Small intestine (tissue), 7 donors: ENCODE results near the gene CHST9. TPM values are rescaled to one million over a fixed set of nuclear protein-coding genes. Genes with fewer than 3 reads are reported as not detected.
"Not testable (repeated sequence)": the region's sequence is repeated elsewhere in the genome, so short reads cannot be mapped to it uniquely, and the experiment has no call there.

ENCODE experiments used
- DNase-seq, 2 donors: peaks; one replicate each; pipeline versions ENCODE4 v3.0.0 to v3.0.0-alpha.2; 2013
- FAIRE-seq: peaks from 2 replicates; lab custom pipeline; 2012; peaks lifted over from hg19 to GRCh38; lab: Jason Lieb, UNC
- H3K27ac ChIP-seq, 3 donors: one replicate each; pipeline ENCODE4 v1.5.1; 2013; ENCODE audit warnings: low read length in 2 of 3, mild to moderate bottlenecking in 2 of 3, control low read depth in 1 of 3, inconsistent platforms in 1 of 3, low read depth in 1 of 3, moderate library complexity in 1 of 3
- H3K27me3 ChIP-seq, 3 donors: one replicate each; pipeline ENCODE4 v1.6.1; 2013; ENCODE audit warnings: low read length in 3 of 3, inconsistent platforms in 1 of 3; ENCODE audit not compliant: control insufficient read depth in 3 of 3, insufficient read depth in 3 of 3
- H3K36me3 ChIP-seq, 3 donors: one replicate each; pipeline ENCODE4 v1.6.1; 2013; ENCODE audit warnings: low read length in 3 of 3, inconsistent platforms in 1 of 3, low read depth in 1 of 3, mild to moderate bottlenecking in 1 of 3, moderate library complexity in 1 of 3; ENCODE audit not compliant: control insufficient read depth in 3 of 3, insufficient read depth in 2 of 3
- H3K4me1 ChIP-seq, 3 donors: one replicate each; pipeline ENCODE4 v1.6.1; 2013; ENCODE audit warnings: low read length in 2 of 3, inconsistent platforms in 1 of 3, low read depth in 1 of 3, mild to moderate bottlenecking in 1 of 3, moderate library complexity in 1 of 3; ENCODE audit not compliant: control insufficient read depth in 3 of 3, insufficient read depth in 2 of 3
- H3K4me3 ChIP-seq, 3 donors: one replicate each; pipeline ENCODE4 v1.5.1; 2013; ENCODE audit warnings: low read length in 3 of 3, control low read depth in 1 of 3, inconsistent platforms in 1 of 3, low read depth in 1 of 3, mild to moderate bottlenecking in 1 of 3, moderate library complexity in 1 of 3
- H3K9me3 ChIP-seq, 2 donors: one replicate each; pipeline ENCODE4 v1.6.1; 2013; ENCODE audit warnings: low read depth in 1 of 2, low read length in 1 of 2; ENCODE audit not compliant: control insufficient read depth in 2 of 2, insufficient read depth in 1 of 2
- WGBS, 3 donors: extraction: QIAGEN DNeasy Blood & Tissue Kit; methylation state at CpG; one replicate each; pipeline ENCODE4 v1.1.7; 2013; 5-methylcytosine and 5-hydroxymethylcytosine counted together
- polyA plus RNA-seq, 4 donors: library from polyadenylated mRNA; stranded (reverse) in 3 of 4; unstranded in 1 of 4; fragments of 200-250 nt in 3 of 4; fragments of 120-200 nt in 1 of 4; gene quantifications; one replicate each; pipeline versions ENCODE4 v1.2.1 to v1.2.3, GENCODE V29; 2013
- donor health status: healthy with polysubstance abuse.
- donor health status: control.
- donor health status: control.
- donor health status: Bipolar disorder and iron deficiency.
- donor health status: healthy.

The CHST9 gene
- polyA plus RNA-seq, 4 donors = 0.07 to 13.0 (median 0.27) TPM; not detected in 1

DNA sequence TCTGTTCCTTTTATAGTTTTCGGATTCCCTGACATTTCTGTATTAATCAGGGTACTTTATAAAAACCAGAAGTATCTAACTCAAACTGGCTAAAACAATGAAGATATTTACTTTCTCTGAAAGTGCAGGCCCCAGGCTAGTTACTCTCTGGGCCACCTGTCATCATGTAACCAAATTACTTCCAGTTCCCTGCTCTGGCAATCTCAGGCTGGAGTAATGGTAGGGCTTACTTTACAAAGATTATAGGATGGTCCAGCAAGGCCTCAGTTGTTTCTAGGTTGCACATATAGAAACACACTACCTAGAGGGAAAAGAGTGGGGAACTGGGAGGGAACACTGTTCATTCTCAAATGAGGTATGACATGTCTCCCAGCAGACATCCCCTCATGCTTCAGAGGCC is 74.8 kb downstream of the CHST9 start:
- H3K27ac ChIP-seq = no peak overlapping the region
- H3K4me3 ChIP-seq = no peak overlapping the region
- 85 to 95% (median 93%) methylated on average over 1 of the region's 1 CpG for WGBS, 3 donors
- H3K36me3 ChIP-seq = no peaks in the 10 kb centered on the region
- FAIRE-seq (no peak), DNase-seq (no peak)
- H3K4me1 ChIP-seq = no peaks in the 10 kb centered on the region
- H3K9me3 ChIP-seq = peaks cover 0 to 3% of the 10 kb centered on the region in 2 donors
- H3K27me3 ChIP-seq = no peaks in the 10 kb centered on the region

GRCh38 chr18:27109451-27109850 is 75.7 kb downstream of the CHST9 start:
- DNase-seq = no peak
- no peaks in the 10 kb centered on the region for H3K4me1 ChIP-seq
- FAIRE-seq = no peak
- peaks cover 0 to 3% of the 10 kb centered on the region in 2 donors for H3K9me3 ChIP-seq
- H3K27ac ChIP-seq = no peak overlapping the region
- no peaks in the 10 kb centered on the region for H3K36me3 ChIP-seq
- no peaks in the 10 kb centered on the region for H3K27me3 ChIP-seq
- 66 to 93% (median 86%) methylated on average over 10 of the region's 10 CpGs for WGBS, 3 donors
- H3K4me3 ChIP-seq = no peak overlapping the region

GRCh38 chr18:27108842-27109241 is 76.3 kb downstream of the CHST9 start:
- no peaks in the 10 kb centered on the region for H3K4me1 ChIP-seq
- H3K36me3 ChIP-seq = no peaks in the 10 kb centered on the region
- H3K9me3 ChIP-seq = peaks cover 0 to 3% of the 10 kb centered on the region in 2 donors
- DNase-seq (no peak), FAIRE-seq (no peak)
- 75 to 93% (median 91%) methylated on average over 2 of the region's 2 CpGs for WGBS, 3 donors
- H3K27me3 ChIP-seq = no peaks in the 10 kb centered on the region
- H3K27ac ChIP-seq = no peak overlapping the region
- no peak overlapping the region for H3K4me3 ChIP-seq

DNA sequence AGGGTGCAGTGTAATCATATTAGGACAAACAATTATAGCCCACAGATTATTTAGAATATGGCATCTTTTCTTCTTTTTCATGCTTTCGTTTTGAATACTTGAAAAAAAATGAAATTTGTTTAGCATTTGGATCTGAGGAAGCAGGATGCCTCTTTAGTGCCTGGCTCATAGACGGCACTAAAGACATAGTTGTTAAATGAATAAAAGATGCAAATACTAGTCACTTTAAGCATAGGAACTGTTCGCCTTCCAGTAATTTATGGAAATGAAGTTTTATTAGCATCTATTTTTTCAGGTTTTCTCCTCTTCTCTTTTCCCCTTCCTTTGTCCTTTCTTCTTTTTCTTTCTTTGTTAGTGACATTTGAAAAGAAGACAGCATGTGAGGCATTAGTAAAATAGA is 80.4 kb downstream of the CHST9 start:
- no peaks in the 10 kb centered on the region for H3K4me1 ChIP-seq
- H3K4me3 ChIP-seq = no peak overlapping the region
- no peak overlapping the region for H3K27ac ChIP-seq
- 74 to 81% (median 76%) methylated on average over 3 of the region's 3 CpGs for WGBS, 3 donors
- no peak for FAIRE-seq
- DNase-seq = no peak
- H3K9me3 ChIP-seq = no peaks in the 10 kb centered on the region
- H3K27me3 ChIP-seq = no peaks in the 10 kb centered on the region
- no peaks in the 10 kb centered on the region for H3K36me3 ChIP-seq

GRCh38 chr18:27094621-27095020 is 90.5 kb downstream of the CHST9 start:
- FAIRE-seq = no peak
- DNase-seq = no peak
- H3K36me3 ChIP-seq = no peaks in the 10 kb centered on the region
- no peak overlapping the region for H3K27ac ChIP-seq
- H3K9me3 ChIP-seq = no peaks in the 10 kb centered on the region
- no peak overlapping the region for H3K4me3 ChIP-seq
- no peaks in the 10 kb centered on the region for H3K27me3 ChIP-seq
- WGBS, 3 donors = 33 to 69% (median 39%) methylated on average over 1 of the region's 1 CpG
- H3K4me1 ChIP-seq = no peaks in the 10 kb centered on the region

- H3K27me3 ChIP-seq, H3K36me3 ChIP-seq, H3K4me1 ChIP-seq, H3K4me3 ChIP-seq, DNase-seq, H3K9me3 ChIP-seq, H3K27ac ChIP-seq, FAIRE-seq: not testable (repeated sequence)
- 76 to 80% (median 79%) methylated on average over 9 of the region's 9 CpGs for WGBS, 3 donors
Observed at GRCh38 chr18:27093290-27093689, 91.8 kb downstream of the CHST9 start.

DNA sequence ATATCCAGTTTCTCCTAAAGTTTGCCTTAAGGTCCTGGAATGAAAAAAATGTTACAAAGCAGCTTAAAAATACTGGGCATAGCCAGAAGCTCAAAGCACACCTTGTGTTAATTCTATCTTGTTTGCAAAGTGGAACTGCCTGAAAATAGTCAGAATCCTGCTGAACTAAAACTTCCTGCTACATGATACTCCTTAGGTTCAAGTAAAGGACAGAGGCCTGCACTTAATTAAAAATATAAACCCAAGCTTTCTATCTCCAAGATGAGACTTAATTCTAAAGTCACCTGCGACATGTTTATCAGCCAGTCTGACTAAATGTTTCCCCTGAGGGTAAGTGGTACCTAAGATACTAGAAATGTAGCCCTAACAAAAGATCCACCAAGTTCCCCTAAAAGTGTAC is 103.4 kb downstream of the CHST9 start:
- H3K27ac ChIP-seq = no peak overlapping the region
- DNase-seq (no peak), FAIRE-seq (no peak)
- WGBS, 3 donors = 83 to 87% (median 83%) methylated on average over 1 of the region's 1 CpG
- H3K4me1 ChIP-seq = no peaks in the 10 kb centered on the region
- H3K9me3 ChIP-seq = no peaks in the 10 kb centered on the region
- no peaks in the 10 kb centered on the region for H3K27me3 ChIP-seq
- no peaks in the 10 kb centered on the region for H3K36me3 ChIP-seq
- no peak overlapping the region for H3K4me3 ChIP-seq

GRCh38 chr18:27075828-27076227 is 109.3 kb downstream of the CHST9 start:
- Histone ChIP-seq H3K36me3 (no peaks in the 10 kb centered on the region), H3K4me1 (no peaks in the 10 kb centered on the region), H3K27me3 (no peaks in the 10 kb centered on the region), H3K27ac (no peak overlapping the region), H3K9me3 (no peaks in the 10 kb centered on the region), H3K4me3 (no peak overlapping the region)
- FAIRE-seq (no peak), DNase-seq (peak in 1 of 2 donors; percentile 2)
- 48 to 64% (median 50%) methylated on average over 3 of the region's 3 CpGs for WGBS, 3 donors

GRCh38 chr18:27073404-27073830 is 111.7 kb downstream of the CHST9 start:
- Histone ChIP-seq H3K4me3 (no peak overlapping the region), H3K27me3 (no peaks in the 10 kb centered on the region), H3K9me3 (no peaks in the 10 kb centered on the region), H3K36me3 (no peaks in the 10 kb centered on the region), H3K27ac (no peak overlapping the region), H3K4me1 (no peaks in the 10 kb centered on the region)
- 69 to 78% (median 74%) methylated on average over 5 of the region's 5 CpGs for WGBS, 3 donors
- DNase-seq (no peak), FAIRE-seq (no peak)
